SU-DHL-6 (cell line): ENCODE measurements around the gene HBB.

Experiments used
- H2AFZ ChIP-seq: fragments of 200-600 bp; sonication (generic); 2 replicates; pipeline ENCODE4 v1.6.1; 2014; ENCODE audit warnings: low read depth, mild to moderate bottlenecking, moderate library complexity, mixed read lengths, antibody characterized with exemption, low read length; ENCODE audit not compliant: severe bottlenecking
- H3F3A ChIP-seq: fragments of 200-600 bp; shearing (Covaris generic); 2 replicates; pipeline ENCODE4 v1.6.0; 2016; ENCODE audit warnings: antibody characterized with exemption, mild to moderate bottlenecking; ENCODE audit not compliant: insufficient read depth
- H3K27ac ChIP-seq: fragments of 200-600 bp; sonication (generic); 2 replicates; pipeline ENCODE4 v1.5.1; 2016; ENCODE audit warnings: low read depth, mild to moderate bottlenecking, low read length, moderate library complexity, mixed read lengths
- H3K27me3 ChIP-seq: fragments of 200-600 bp; sonication (generic), shearing (Covaris generic); 2 replicates; pipeline ENCODE4 v1.6.0; 2014; ENCODE audit warnings: mild to moderate bottlenecking, low read length
- H3K36me3 ChIP-seq: fragments of 200-600 bp; sonication (generic); 2 replicates; pipeline ENCODE4 v1.6.1; 2014; ENCODE audit warnings: mild to moderate bottlenecking, low read length, mixed read lengths
- H3K4me2 ChIP-seq: fragments of 300-600, 200-600 bp; shearing (Covaris generic), sonication (generic); 2 replicates; pipeline ENCODE4 v1.6.0; 2014; ENCODE audit warnings: low read length, low read depth, mild to moderate bottlenecking; ENCODE audit not compliant: poor library complexity, severe bottlenecking
- H3K4me3 ChIP-seq: fragments of 200-600 bp; sonication (generic); 2 replicates; pipeline ENCODE4 v1.5.1; 2014; ENCODE audit warnings: antibody characterized with exemption, low read length, mild to moderate bottlenecking, mixed read lengths; ENCODE audit not compliant: insufficient read depth, poor library complexity, severe bottlenecking
- H3K79me2 ChIP-seq: fragments of 200-600 bp; sonication (generic); 2 replicates; pipeline ENCODE4 v1.6.1; 2014; ENCODE audit warnings: mild to moderate bottlenecking, low read length, moderate library complexity; ENCODE audit not compliant: insufficient read depth
- H3K9ac ChIP-seq: fragments of 200-600 bp; sonication (generic); 2 replicates; pipeline ENCODE4 v1.7.0; 2014; ENCODE audit warnings: mild to moderate bottlenecking, low read length
- H3K9me2 ChIP-seq: fragments of 200-600 bp; sonication (generic); replicated peaks from 2 replicates; pipeline ENCODE4 v1.6.1; 2014; ENCODE audit warnings: low read length; ENCODE audit not compliant: insufficient read depth
- H3K9me3 ChIP-seq: fragments of 200-600 bp; sonication (generic); 2 replicates; pipeline ENCODE4 v1.6.1; 2014; ENCODE audit warnings: low read length, mixed read lengths; ENCODE audit not compliant: insufficient read depth
- H4K20me1 ChIP-seq: fragments of 200-600 bp; sonication (generic); 2 replicates; pipeline ENCODE4 v1.6.1; 2014; ENCODE audit warnings: low read depth, mild to moderate bottlenecking, antibody characterized with exemption, low read length, moderate library complexity, mixed read lengths
- CTCF ChIP-seq: fragments of 200-600 bp; sonication (generic); IDR thresholded peaks from one replicate; pipeline ENCODE4 v1.5.1; 2017; ENCODE audit warnings: antibody characterized with exemption, mild to moderate bottlenecking, low read length, moderate library complexity; ENCODE audit not compliant: insufficient read depth, poor library complexity, severe bottlenecking
- EZH2phosphoT487 ChIP-seq: fragments of 200-600 bp; sonication (generic), shearing (Covaris generic); conservative IDR thresholded peaks from 2 replicates; pipeline ENCODE4 v1.6.1; 2018; ENCODE audit warnings: mild to moderate bottlenecking, antibody characterized with exemption, low read length, moderate library complexity, mixed read lengths

Gene HBB

GRCh38 chr11:5238486-5238885 lies 11.6 kb upstream of the HBB start:
- no peak overlapping the region for H3K27ac ChIP-seq
- no peak overlapping the region for H3K4me3 ChIP-seq
- no peaks in the 10 kb centered on the region for H3F3A ChIP-seq
- H3K9ac ChIP-seq, result no peak overlapping the region
- no peak overlapping the region for H3K4me2 ChIP-seq
- H3K79me2 ChIP-seq, result no peaks in the 10 kb centered on the region
- no peak for TF ChIP-seq EZH2phosphoT487
- TF ChIP-seq CTCF, result no peak
- H3K9me2 ChIP-seq, result no peaks in the 10 kb centered on the region
- no peaks in the 10 kb centered on the region for H4K20me1 ChIP-seq
- H3K36me3 ChIP-seq, result no peaks in the 10 kb centered on the region
- no peaks in the 10 kb centered on the region for H3K9me3 ChIP-seq
- no peaks in the 10 kb centered on the region for H3K27me3 ChIP-seq
- no peak overlapping the region for H2AFZ ChIP-seq

GRCh38 chr11:5237420-5237819 lies 10.5 kb upstream of the HBB start:
- H3K4me2 ChIP-seq, result no peak overlapping the region
- no peaks in the 10 kb centered on the region for H4K20me1 ChIP-seq
- no peaks in the 10 kb centered on the region for H3K9me3 ChIP-seq
- no peaks in the 10 kb centered on the region for H3K9me2 ChIP-seq
- H3K9ac ChIP-seq, result no peak overlapping the region
- H2AFZ ChIP-seq, result no peak overlapping the region
- H3K36me3 ChIP-seq, result no peaks in the 10 kb centered on the region
- H3K27me3 ChIP-seq, result no peaks in the 10 kb centered on the region
- no peak overlapping the region for H3K27ac ChIP-seq
- no peaks in the 10 kb centered on the region for H3K79me2 ChIP-seq
- H3K4me3 ChIP-seq, result no peak overlapping the region
- TF ChIP-seq EZH2phosphoT487 (no peak), CTCF (no peak)
- no peaks in the 10 kb centered on the region for H3F3A ChIP-seq

GRCh38 chr11:5235364-5236095 lies 8.7 kb upstream of the HBB start:
- no peak for TF ChIP-seq CTCF
- TF ChIP-seq EZH2phosphoT487, result no peak

More at GRCh38 chr11:5235364-5236095, 8.7 kb upstream of the HBB start:
- no peaks in the 10 kb centered on the region for H3K79me2 ChIP-seq
- no peak overlapping the region for H3K4me2 ChIP-seq
- H2AFZ ChIP-seq, result no peak overlapping the region
- H3K4me3 ChIP-seq, result no peak overlapping the region
- no peaks in the 10 kb centered on the region for H3K36me3 ChIP-seq
- H3K9me3 ChIP-seq, result no peaks in the 10 kb centered on the region
- H3K27ac ChIP-seq, result no peak overlapping the region
- no peaks in the 10 kb centered on the region for H3K9me2 ChIP-seq
- H4K20me1 ChIP-seq, result no peaks in the 10 kb centered on the region
- no peak overlapping the region for H3K9ac ChIP-seq
- no peaks in the 10 kb centered on the region for H3K27me3 ChIP-seq
- H3F3A ChIP-seq, result no peaks in the 10 kb centered on the region
